ENCODE measurements around the gene MAP7.

MAP7 gene

GRCh38 chr6:136470044-136470443 is 80.2 kb downstream of the MAP7 start:
- in situ Hi-C loops (cut with MboI; ENCODE audit: low sequenced_read_pairs, unreplicated experiment), result no loop called here
- no peak for TF ChIP-seq CTCF (IDR thresholded peaks at IDR 0.05; ENCODE audit: borderline replicate concordance, control extremely low read depth, extremely low read depth, insufficient read depth, missing control alignments)
- DNase-seq (ENCODE audit: low spot score), result no peak

- in situ Hi-C loops (cut with MboI; ENCODE audit: low sequenced_read_pairs, unreplicated experiment), result no loop called here
- DNase-seq (ENCODE audit: low spot score), result no peak
These were observed 81.1 kb downstream of the MAP7 start for GRCh38 chr6:136469154-136469553.

DNA sequence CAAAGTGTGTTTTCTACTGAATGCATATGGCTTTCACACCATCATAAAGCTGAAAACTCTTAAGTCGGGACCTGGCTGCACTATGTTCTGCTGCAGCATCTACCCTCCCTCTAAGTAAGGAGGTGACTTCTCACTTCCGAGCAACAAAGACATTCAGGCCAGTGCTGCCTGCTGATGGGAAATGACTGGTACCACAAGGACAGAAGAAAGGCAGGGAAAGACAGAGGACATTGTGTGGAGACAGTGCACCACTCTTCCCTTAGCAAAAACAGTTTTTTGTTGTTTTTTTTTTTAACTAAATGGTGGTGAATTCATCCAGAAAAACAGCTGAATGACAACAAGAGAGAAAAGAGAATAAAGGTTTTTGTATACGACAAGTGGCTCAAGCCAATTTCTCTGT is 81.5 kb downstream of the MAP7 start:
- no peak for TF ChIP-seq CTCF (IDR thresholded peaks at IDR 0.05; ENCODE audit: borderline replicate concordance, control extremely low read depth, extremely low read depth, insufficient read depth, missing control alignments)
- in situ Hi-C loops (cut with MboI; ENCODE audit: low sequenced_read_pairs, unreplicated experiment), result no loop called here
- no peak for DNase-seq (ENCODE audit: low spot score)

More at GRCh38 chr6:136469154-136469553, 81.1 kb downstream of the MAP7 start:
- TF ChIP-seq CTCF (IDR thresholded peaks at IDR 0.05; ENCODE audit: borderline replicate concordance, control extremely low read depth, extremely low read depth, insufficient read depth, missing control alignments), result no peak

GRCh38 chr6:136467186-136467585 is 83.0 kb downstream of the MAP7 start:
- in situ Hi-C loops (cut with MboI; ENCODE audit: low sequenced_read_pairs, unreplicated experiment), result no loop called here
- TF ChIP-seq CTCF (IDR thresholded peaks at IDR 0.05; ENCODE audit: borderline replicate concordance, control extremely low read depth, extremely low read depth, insufficient read depth, missing control alignments), result no peak
- DNase-seq (ENCODE audit: low spot score), result no peak

DNA sequence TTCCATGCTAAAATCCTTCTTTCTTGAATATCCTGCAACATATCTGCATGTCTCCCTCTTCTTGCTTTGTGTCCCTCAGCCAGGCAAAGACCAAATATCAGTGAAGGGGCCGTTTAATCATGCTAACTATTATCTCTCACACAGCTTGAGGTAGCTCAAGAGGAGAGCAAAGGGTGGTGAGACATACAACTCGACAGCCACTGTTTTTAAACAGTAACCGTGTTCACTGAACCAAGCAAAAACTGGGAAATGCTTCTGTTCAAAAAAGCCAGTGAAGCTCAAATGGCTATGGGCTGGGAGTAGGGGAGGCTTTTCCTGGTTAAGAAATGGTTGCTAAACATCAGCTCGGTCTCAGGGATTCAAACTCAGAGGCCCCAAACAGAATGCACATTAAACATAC is 83.4 kb downstream of the MAP7 start:
- no peak for DNase-seq (ENCODE audit: low spot score)

GRCh38 chr6:136465766-136466303 is 84.4 kb downstream of the MAP7 start:
- DNase-seq (ENCODE audit: low spot score), result no peak
- in situ Hi-C loops (cut with MboI; ENCODE audit: low sequenced_read_pairs, unreplicated experiment), result no loop called here
- no peak for TF ChIP-seq CTCF (IDR thresholded peaks at IDR 0.05; ENCODE audit: borderline replicate concordance, control extremely low read depth, extremely low read depth, insufficient read depth, missing control alignments)

More for the DNA sequence above, 83.4 kb downstream of the MAP7 start:
- in situ Hi-C loops (cut with MboI; ENCODE audit: low sequenced_read_pairs, unreplicated experiment), result no loop called here
- TF ChIP-seq CTCF (IDR thresholded peaks at IDR 0.05; ENCODE audit: borderline replicate concordance, control extremely low read depth, extremely low read depth, insufficient read depth, missing control alignments), result no peak
